IPS DF 6.9 (cell line): Measurements from ENCODE around the gene EIF4B.
"Not testable (repeated sequence)": the region's sequence is repeated elsewhere in the genome, so short reads cannot be mapped to it uniquely, and the experiment has no call there.

Source experiments
- DNase-seq: peaks from one replicate; pipeline ENCODE4 v3.0.0-alpha.2; 2013; ENCODE audit warnings: low read depth, low spot score
- H3K27ac ChIP-seq: one replicate; pipeline ENCODE4 v1.5.1; 2013; ENCODE audit warnings: low read length, control low read depth
- H3K27me3 ChIP-seq: 2 replicates; pipeline ENCODE4 v1.6.1; 2013; ENCODE audit warnings: mild to moderate bottlenecking, low read length; ENCODE audit not compliant: control insufficient read depth, insufficient read depth
- H3K36me3 ChIP-seq: 2 replicates; pipeline ENCODE4 v1.6.1; 2013; ENCODE audit warnings: low read length; ENCODE audit not compliant: control insufficient read depth, insufficient read depth
- H3K4me1 ChIP-seq: 2 replicates; pipeline ENCODE4 v1.6.1; 2013; ENCODE audit warnings: low read length; ENCODE audit not compliant: control insufficient read depth, insufficient read depth
- H3K4me3 ChIP-seq: 2 replicates; pipeline ENCODE4 v1.5.1; 2013; ENCODE audit warnings: mild to moderate bottlenecking, low read length
- H3K9me3 ChIP-seq: 2 replicates; pipeline ENCODE4 v1.6.1; 2013; ENCODE audit warnings: low read length, inconsistent platforms; ENCODE audit not compliant: control insufficient read depth, insufficient read depth
- WGBS: extraction: QIAGEN DNeasy Blood & Tissue Kit; methylation state at CpG from one replicate; pipeline ENCODE4 v1.1.7; 2013; ENCODE audit warnings: mixed read lengths, missing lambda C conversion rate; ENCODE audit not compliant: insufficient read length, insufficient coverage; 5-methylcytosine and 5-hydroxymethylcytosine counted together

The EIF4B gene

GRCh38 chr12:52993558-52993869 lies 12.7 kb upstream of the EIF4B start:
- Histone ChIP-seq H3K27me3 (no peaks in the 10 kb centered on the region), H3K27ac (no peak overlapping the region), H3K36me3 (no peaks in the 10 kb centered on the region), H3K4me1 (no peaks in the 10 kb centered on the region), H3K4me3 (no peak overlapping the region), H3K9me3 (no peaks in the 10 kb centered on the region)
- DNase-seq: no peak

- DNase-seq: no peak
Observed at GRCh38 chr12:53004178-53004577, 2.1 kb upstream of the EIF4B start.

GRCh38 chr12:53004582-53004981 lies 1.7 kb upstream of the EIF4B start:
- H3K36me3 ChIP-seq: no peaks in the 10 kb centered on the region
- WGBS: no CpG with 5 or more reads among the region's 2 CpGs
- DNase-seq: no peak
- H3K4me1 ChIP-seq: peaks cover 2% of the 10 kb centered on the region; the same call in 1 of the 2 replicates
- H3K9me3 ChIP-seq: no peaks in the 10 kb centered on the region
- no peaks in the 10 kb centered on the region for H3K27me3 ChIP-seq
- no peak overlapping the region for H3K4me3 ChIP-seq
- no peak overlapping the region for H3K27ac ChIP-seq

More at GRCh38 chr12:53004178-53004577, 2.1 kb upstream of the EIF4B start:
- Histone ChIP-seq H3K27ac (no peak overlapping the region), H3K36me3 (no peaks in the 10 kb centered on the region), H3K9me3 (no peaks in the 10 kb centered on the region), H3K27me3 (no peaks in the 10 kb centered on the region), H3K4me1 (peaks cover 2% of the 10 kb centered on the region; the same call in 1 of the 2 replicates), H3K4me3 (no peak overlapping the region; the same call in 1 of the 2 replicates)
- no CpG with 5 or more reads among the region's 5 CpGs for WGBS

- Histone ChIP-seq H3K4me1 (peaks cover 2% of the 10 kb centered on the region; the same call in 1 of the 2 replicates), H3K27me3 (no peaks in the 10 kb centered on the region), H3K4me3 (peak overlapping the region; percentile 76; the same call in 1 of the 2 replicates), H3K36me3 (no peaks in the 10 kb centered on the region), H3K9me3 (no peaks in the 10 kb centered on the region), H3K27ac (no peak overlapping the region)
- no CpG with 5 or more reads among the region's 28 CpGs for WGBS
- DNase-seq: no peak
Observed at GRCh38 chr12:53005215-53005985, 856 bp upstream of the EIF4B start.

- Histone ChIP-seq H3K27me3 (no peaks in the 10 kb centered on the region), H3K27ac (peak overlapping the region; percentile 3), H3K9me3 (no peaks in the 10 kb centered on the region), H3K36me3 (no peaks in the 10 kb centered on the region), H3K4me1 (peaks cover 2% of the 10 kb centered on the region; the same call in 1 of the 2 replicates), H3K4me3 (peak overlapping the region; percentile 72)
- WGBS: no CpG with 5 or more reads among the region's 38 CpGs
- no peak for DNase-seq
Observed at GRCh38 chr12:53006810-53007309, 604 bp downstream of the EIF4B start.

- no peaks in the 10 kb centered on the region for H3K27me3 ChIP-seq
- peaks cover 2% of the 10 kb centered on the region; the same call in 1 of the 2 replicates for H3K4me1 ChIP-seq
- H3K4me3 ChIP-seq: peak overlapping the region; percentile 72; the same call in 1 of the 2 replicates
- WGBS: no CpG with 5 or more reads among the region's 4 CpGs
- DNase-seq: no peak
- no peaks in the 10 kb centered on the region for H3K9me3 ChIP-seq
- H3K36me3 ChIP-seq: no peaks in the 10 kb centered on the region
- no peak overlapping the region for H3K27ac ChIP-seq
Observed at GRCh38 chr12:53007343-53007742, 1.1 kb downstream of the EIF4B start.

GRCh38 chr12:53008760-53009159 lies 2.5 kb downstream of the EIF4B start:
- not testable (repeated sequence) for H3K4me3 ChIP-seq, H3K27me3 ChIP-seq

GRCh38 chr12:53010955-53011354 lies 4.7 kb downstream of the EIF4B start:
- no peaks in the 10 kb centered on the region for H3K36me3 ChIP-seq
- no peak overlapping the region for H3K4me3 ChIP-seq
- no peak for DNase-seq
- no peaks in the 10 kb centered on the region for H3K27me3 ChIP-seq
- no peaks in the 10 kb centered on the region for H3K4me1 ChIP-seq
- H3K27ac ChIP-seq: no peak overlapping the region
- H3K9me3 ChIP-seq: no peaks in the 10 kb centered on the region
- WGBS: no CpG with 5 or more reads among the region's 2 CpGs

More at GRCh38 chr12:53008760-53009159, 2.5 kb downstream of the EIF4B start:
- not testable (repeated sequence) for DNase-seq, H3K4me1 ChIP-seq, H3K9me3 ChIP-seq, H3K27ac ChIP-seq, H3K36me3 ChIP-seq
- no CpG with 5 or more reads among the region's 15 CpGs for WGBS

GRCh38 chr12:53011889-53012288 lies 5.6 kb downstream of the EIF4B start:
- no peak overlapping the region for H3K27ac ChIP-seq
- no peaks in the 10 kb centered on the region for H3K36me3 ChIP-seq
- no peaks in the 10 kb centered on the region for H3K4me1 ChIP-seq

GRCh38 chr12:53012928-53013327 lies 6.7 kb downstream of the EIF4B start:
- no CpG with 5 or more reads among the region's 3 CpGs for WGBS
- peaks cover 7% of the 10 kb centered on the region; the same call in 1 of the 2 replicates for H3K36me3 ChIP-seq
- no peaks in the 10 kb centered on the region for H3K27me3 ChIP-seq
- DNase-seq: no peak
- no peak overlapping the region for H3K4me3 ChIP-seq
- H3K27ac ChIP-seq: no peak overlapping the region
- H3K9me3 ChIP-seq: no peaks in the 10 kb centered on the region
- no peaks in the 10 kb centered on the region for H3K4me1 ChIP-seq

More at GRCh38 chr12:53011889-53012288, 5.6 kb downstream of the EIF4B start:
- WGBS: no CpG with 5 or more reads among the region's 3 CpGs
- Histone ChIP-seq H3K9me3 (no peaks in the 10 kb centered on the region), H3K27me3 (no peaks in the 10 kb centered on the region), H3K4me3 (no peak overlapping the region)
- DNase-seq: no peak

- Histone ChIP-seq H3K4me1 (no peaks in the 10 kb centered on the region), H3K27me3 (no peaks in the 10 kb centered on the region), H3K36me3 (peaks cover 15% of the 10 kb centered on the region; the same call in 1 of the 2 replicates), H3K9me3 (no peaks in the 10 kb centered on the region), H3K4me3 (no peak overlapping the region), H3K27ac (no peak overlapping the region)
- DNase-seq: no peak
- no CpG with 5 or more reads among the region's 2 CpGs for WGBS
Observed at GRCh38 chr12:53014709-53015108, 8.5 kb downstream of the EIF4B start.
